HEK293 (cell line): ENCODE results near the gene CDK2.

Experiments used
- IKZF3 ChIP-seq: fragments of 450-650 bp; IDR thresholded peaks from 2 replicates; pipeline ENCODE4 v1.5.0; 2018; ENCODE audit warnings: missing biosample characterization, mild to moderate bottlenecking, missing genetic modification characterization, moderate library complexity
- TF ChIP-seq, protein P1 (sequence below): fragments of 450-650 bp; formaldehyde crosslinking; IDR thresholded peaks from 2 replicates; pipeline ENCODE4 v1.5.1; 2016; ENCODE audit warnings: missing biosample characterization, missing genetic modification characterization
- TF ChIP-seq, protein P2 (sequence below): fragments of 450-650 bp; formaldehyde crosslinking; IDR thresholded peaks from 2 replicates; pipeline ENCODE4 v1.5.1; 2016; ENCODE audit warnings: missing biosample characterization, missing genetic modification characterization

- TF ChIP-seq, protein P1, sequence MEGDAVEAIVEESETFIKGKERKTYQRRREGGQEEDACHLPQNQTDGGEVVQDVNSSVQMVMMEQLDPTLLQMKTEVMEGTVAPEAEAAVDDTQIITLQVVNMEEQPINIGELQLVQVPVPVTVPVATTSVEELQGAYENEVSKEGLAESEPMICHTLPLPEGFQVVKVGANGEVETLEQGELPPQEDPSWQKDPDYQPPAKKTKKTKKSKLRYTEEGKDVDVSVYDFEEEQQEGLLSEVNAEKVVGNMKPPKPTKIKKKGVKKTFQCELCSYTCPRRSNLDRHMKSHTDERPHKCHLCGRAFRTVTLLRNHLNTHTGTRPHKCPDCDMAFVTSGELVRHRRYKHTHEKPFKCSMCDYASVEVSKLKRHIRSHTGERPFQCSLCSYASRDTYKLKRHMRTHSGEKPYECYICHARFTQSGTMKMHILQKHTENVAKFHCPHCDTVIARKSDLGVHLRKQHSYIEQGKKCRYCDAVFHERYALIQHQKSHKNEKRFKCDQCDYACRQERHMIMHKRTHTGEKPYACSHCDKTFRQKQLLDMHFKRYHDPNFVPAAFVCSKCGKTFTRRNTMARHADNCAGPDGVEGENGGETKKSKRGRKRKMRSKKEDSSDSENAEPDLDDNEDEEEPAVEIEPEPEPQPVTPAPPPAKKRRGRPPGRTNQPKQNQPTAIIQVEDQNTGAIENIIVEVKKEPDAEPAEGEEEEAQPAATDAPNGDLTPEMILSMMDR: no peak
- no peak for TF ChIP-seq IKZF3 (tag by site-specific recombination)
- TF ChIP-seq, protein P2, sequence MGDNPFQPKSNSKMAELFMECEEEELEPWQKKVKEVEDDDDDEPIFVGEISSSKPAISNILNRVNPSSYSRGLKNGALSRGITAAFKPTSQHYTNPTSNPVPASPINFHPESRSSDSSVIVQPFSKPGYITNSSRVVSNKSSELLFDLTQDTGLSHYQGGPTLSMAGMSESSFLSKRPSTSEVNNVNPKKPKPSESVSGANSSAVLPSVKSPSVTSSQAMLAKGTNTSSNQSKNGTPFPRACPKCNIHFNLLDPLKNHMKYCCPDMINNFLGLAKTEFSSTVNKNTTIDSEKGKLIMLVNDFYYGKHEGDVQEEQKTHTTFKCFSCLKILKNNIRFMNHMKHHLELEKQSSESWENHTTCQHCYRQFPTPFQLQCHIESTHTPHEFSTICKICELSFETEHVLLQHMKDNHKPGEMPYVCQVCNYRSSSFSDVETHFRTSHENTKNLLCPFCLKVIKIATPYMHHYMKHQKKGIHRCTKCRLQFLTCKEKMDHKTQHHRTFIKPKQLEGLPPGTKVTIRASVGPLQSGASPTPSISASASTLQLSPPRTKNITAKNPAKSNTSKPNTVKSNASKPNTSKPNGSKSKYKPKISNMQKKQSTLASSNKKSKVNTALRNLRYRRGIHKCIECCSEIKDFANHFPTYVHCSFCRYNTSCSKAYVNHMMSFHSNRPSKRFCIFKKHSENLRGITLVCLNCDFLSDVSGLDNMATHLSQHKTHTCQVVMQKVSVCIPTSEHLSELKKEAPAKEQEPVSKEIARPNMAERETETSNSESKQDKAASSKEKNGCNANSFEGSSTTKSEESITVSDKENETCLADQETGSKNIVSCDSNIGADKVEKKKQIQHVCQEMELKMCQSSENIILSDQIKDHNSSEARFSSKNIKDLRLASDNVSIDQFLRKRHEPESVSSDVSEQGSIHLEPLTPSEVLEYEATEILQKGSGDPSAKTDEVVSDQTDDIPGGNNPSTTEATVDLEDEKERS (tag by site-specific recombination): no peak
Observed at GRCh38 chr12:55991110-55991509, 24.5 kb downstream of the CDK2 start.
